Superior temporal gyrus (tissue), 1 donor: ENCODE data around the gene RBM22.
"Not testable (repeated sequence)": the region's sequence is repeated elsewhere in the genome, so short reads cannot be mapped to it uniquely, and the experiment has no call there.

Experiments
- DNase-seq: peaks from one replicate; pipeline ENCODE4 v3.0.0-alpha.2; 2016; ENCODE audit errors: extremely low spot score

The RBM22 gene

GRCh38 chr5:150700594-150701377 lies at the start of gene RBM22:
Gene RBM22 (minus strand): TSS chr5:150701062. CDS start chr5:150700985, 77 bp downstream.
- peak; percentile 97 for DNase-seq

GRCh38 chr5:150750469-150750868 lies 49.6 kb upstream of the RBM22 start:
- no peak for DNase-seq

GRCh38 chr5:150743142-150743488 lies 42.3 kb upstream of the RBM22 start:
- DNase-seq, result not testable (repeated sequence)

GRCh38 chr5:150742455-150743141 lies 41.7 kb upstream of the RBM22 start:
- not testable (repeated sequence) for DNase-seq

- DNase-seq, result no peak
These were observed 40.1 kb upstream of the RBM22 start for GRCh38 chr5:150740992-150741391.

GRCh38 chr5:150738862-150739261 lies 38.0 kb upstream of the RBM22 start:
- DNase-seq, result no peak

- no peak for DNase-seq
These were observed 33.9 kb upstream of the RBM22 start for GRCh38 chr5:150734579-150735384.

GRCh38 chr5:150731669-150732242 lies 30.9 kb upstream of the RBM22 start:
- no peak for DNase-seq

- DNase-seq, result no peak
These were observed 29.0 kb upstream of the RBM22 start for GRCh38 chr5:150729859-150730258.

GRCh38 chr5:150723845-150724244 lies 23.0 kb upstream of the RBM22 start:
- DNase-seq, result no peak

- DNase-seq, result no peak
These were observed 9.3 kb upstream of the RBM22 start for GRCh38 chr5:150710165-150710564.

- DNase-seq, result no peak
These were observed 6.0 kb upstream of the RBM22 start for GRCh38 chr5:150706776-150707390.

GRCh38 chr5:150703762-150704161 lies 2.9 kb upstream of the RBM22 start:
- no peak for DNase-seq

GRCh38 chr5:150700246-150700593 lies 642 bp downstream of the RBM22 start:
- DNase-seq, result peak; percentile 66

GRCh38 chr5:150694612-150695011 lies 6.2 kb downstream of the RBM22 start:
- DNase-seq, result no peak

- no peak for DNase-seq
These were observed 8.6 kb downstream of the RBM22 start for GRCh38 chr5:150692276-150692675.

GRCh38 chr5:150690760-150691159 lies 10.1 kb downstream of the RBM22 start:
- DNase-seq, result no peak

GRCh38 chr5:150689120-150689519 lies 11.7 kb downstream of the RBM22 start:
- DNase-seq, result no peak

- DNase-seq, result no peak
These were observed 24.3 kb downstream of the RBM22 start for GRCh38 chr5:150676578-150676977.

- no peak for DNase-seq
These were observed 25.8 kb downstream of the RBM22 start for GRCh38 chr5:150675069-150675468.

GRCh38 chr5:150674341-150674821 lies 26.5 kb downstream of the RBM22 start:
- DNase-seq, result no peak

- DNase-seq, result no peak
These were observed 28.0 kb downstream of the RBM22 start for GRCh38 chr5:150672884-150673275.
